ENCODE data around the gene RECQL5. TPM values are rescaled to one million over a fixed set of nuclear protein-coding genes. Genes with fewer than 3 reads are reported as not detected.
A peak's percentile ranks its signal among the peaks of the same experiment; 100 is the strongest.

RECQL5 gene
- total and polyA plus RNA-seq, 2 of the 8 experiments (the other 6 are each of a cell fraction or from before 2014, with no cell fraction given) = 15.1 to 41.1 TPM

DNA sequence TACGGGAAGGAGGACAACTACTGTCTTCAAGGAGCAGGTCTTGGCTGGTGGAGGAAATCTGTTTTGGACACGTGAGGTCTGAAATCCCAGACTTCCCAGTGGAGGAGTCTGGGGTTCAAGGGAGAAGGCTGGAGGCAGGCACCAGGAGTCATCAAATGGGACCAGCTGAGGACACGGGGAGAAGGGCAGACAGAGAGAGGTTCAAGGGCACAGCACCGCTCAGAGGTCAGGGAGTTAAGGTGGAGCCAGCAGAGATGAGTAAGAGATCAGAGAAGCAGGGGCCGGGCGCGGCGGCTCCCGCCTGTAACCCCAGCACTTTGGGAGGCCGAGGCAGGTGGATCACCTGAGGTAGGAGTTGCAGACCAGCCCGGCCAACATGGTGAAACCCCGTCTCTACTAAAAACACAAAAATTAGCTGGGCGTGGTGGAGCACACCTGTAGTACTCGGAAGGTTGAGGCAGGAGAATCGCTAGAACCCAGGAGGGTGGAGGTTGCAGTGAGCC is 44.1 kb downstream of the RECQL5 start:
- Histone ChIP-seq H4K91ac (replicated peaks; ENCODE audit: insufficient read length, low read length) (no peak overlapping the region), H3K79me1 (ENCODE audit: low read depth, low read length) (no peaks in the 10 kb centered on the region), H2BK5ac (ENCODE audit: low read depth, low read length) (no peak overlapping the region), H3K4me2 (ENCODE audit: insufficient read depth in 1 of 2, low read depth in 2 of 2, low read length in 2 of 2) (no peak overlapping the region), H2AK5ac (ENCODE audit: low read depth, low read length) (no peak overlapping the region), H2BK120ac (replicated peaks; ENCODE audit: low read depth, low read length) (no peak overlapping the region), H3K56ac (replicated peaks; ENCODE audit: insufficient read length, low read depth, low read length) (no peak overlapping the region), H3K23ac (ENCODE audit: insufficient read length) (no peak overlapping the region), H3K27ac (ENCODE audit: low read depth, low read length) (no peak overlapping the region), H4K20me1 (replicated peaks in 1 of 2; ENCODE audit: control insufficient read depth in 1 of 2, insufficient read depth in 2 of 2, low read length in 2 of 2) (peaks cover 0 to 1% of the 10 kb centered on the region in 2 experiments), H3K9ac (replicated peaks in 1 of 4; ENCODE audit: extremely low read depth in 1 of 4, low read depth in 3 of 4, low read length in 3 of 4) (no peak overlapping the region), H4K5ac (ENCODE audit: insufficient read length, low read depth, low read length) (no peak overlapping the region), H3K36me3 (ENCODE audit: control insufficient read depth in 2 of 4, insufficient read depth in 4 of 4, low read length in 3 of 4) (no peaks in the 10 kb centered on the region), H3K23me2 (ENCODE audit: low read depth, low read length) (no peaks in the 10 kb centered on the region), H2BK12ac (ENCODE audit: low read depth, low read length) (no peak overlapping the region), H2BK20ac (ENCODE audit: low read length) (no peak overlapping the region), H3K4ac (replicated peaks; ENCODE audit: insufficient read length, low read depth, low read length) (no peak overlapping the region), H3K14ac (ENCODE audit: insufficient read length) (no peak overlapping the region), H3K79me2 (ENCODE audit: control insufficient read depth in 1 of 2, insufficient read depth in 2 of 2, low read length in 2 of 2) (no peaks in the 10 kb centered on the region), H2AFZ (ENCODE audit: low read length) (no peak overlapping the region), H3K4me3 (ENCODE audit: extremely low read depth in 1 of 4, insufficient read depth in 2 of 4, low read depth in 3 of 4, low read length in 4 of 4) (no peak overlapping the region), H2BK15ac (ENCODE audit: low read length) (peak overlapping the region; percentile 61; the same call in 1 of the 2 replicates), H3K9me3 (ENCODE audit: insufficient read depth in 2 of 2, low read depth in 1 of 2, low read length in 1 of 2) (no peaks in the 10 kb centered on the region), H3K27me3 (replicated peaks in 1 of 4; ENCODE audit: control insufficient read depth in 3 of 4, extremely low read depth in 1 of 4, insufficient read depth in 3 of 4, low read length in 3 of 4) (no peaks in the 10 kb centered on the region; a peak in 2 of 7 replicates), H4K8ac (ENCODE audit: extremely low read depth, insufficient read depth, low read length) (no peak overlapping the region), H3K18ac (ENCODE audit: extremely low read depth, low read length) (no peak overlapping the region), H3K4me1 (replicated peaks in 1 of 4; ENCODE audit: control insufficient read depth in 3 of 4, insufficient read depth in 4 of 4, low read length in 3 of 4) (peaks cover 0 to 4% (median 1%) of the 10 kb centered on the region in 4 experiments; a peak in 4 of 7 replicates)
- DNase-seq (ENCODE audit: low read depth in 1 of 2, low spot score in 2 of 2) = no peak
- WGBS, 2 experiments (ENCODE audit: extremely low coverage in 1 of 2, insufficient coverage in 1 of 2, insufficient read length in 1 of 2, insufficient replicate concordance in 2 of 2, low coverage in 1 of 2, low lambda C conversion rate in 2 of 2, missing lambda C conversion rate in 1 of 2) = 81% methylated on average over 15 of the region's 15 CpGs; no CpG with 5 or more reads in 1 of the 2 experiments
- ChIA-PET POLR2A (ENCODE audit: partially characterized antibody) (interaction anchor here (0.8 to 1.8 kb wide), 5 partner anchors 11 to 139 kb away, joined by 3 to 5 read pairs (median 5); no protein-coding TSS in a partner anchor), CTCF (ENCODE audit: partially characterized antibody) (interaction anchor here (0.8 to 59.2 kb wide), 6 partner anchors 4 to 193 kb away, joined by 3 to 2200 read pairs (median 36); partner anchors contain the start of genes LLGL2, RECQL5, SAP30BP and SMIM5)
- no peak for FAIRE-seq
- TF ChIP-seq GTF2F1 (IDR thresholded peaks at IDR 0.05; ENCODE audit: borderline replicate concordance, low read depth, low read length) = no peak
- TF ChIP-seq CHD2 (IDR thresholded peaks at IDR 0.05; ENCODE audit: low read length) = no peak
- TF ChIP-seq, protein P1, sequence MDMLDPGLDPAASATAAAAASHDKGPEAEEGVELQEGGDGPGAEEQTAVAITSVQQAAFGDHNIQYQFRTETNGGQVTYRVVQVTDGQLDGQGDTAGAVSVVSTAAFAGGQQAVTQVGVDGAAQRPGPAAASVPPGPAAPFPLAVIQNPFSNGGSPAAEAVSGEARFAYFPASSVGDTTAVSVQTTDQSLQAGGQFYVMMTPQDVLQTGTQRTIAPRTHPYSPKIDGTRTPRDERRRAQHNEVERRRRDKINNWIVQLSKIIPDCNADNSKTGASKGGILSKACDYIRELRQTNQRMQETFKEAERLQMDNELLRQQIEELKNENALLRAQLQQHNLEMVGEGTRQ (IDR thresholded peaks at IDR 0.05; ENCODE audit: low read length) = no peak
- TF ChIP-seq GABPA (IDR thresholded peaks at IDR 0.05; ENCODE audit: borderline replicate concordance, insufficient read depth, low read length) = no peak
- no peak for TF ChIP-seq POLR2AphosphoS5 (IDR thresholded peaks at IDR 0.05; ENCODE audit: low read depth, low read length)
- no peak for TF ChIP-seq E2F6 (IDR thresholded peaks at IDR 0.05)
- TF ChIP-seq EZH2 (IDR thresholded peaks at IDR 0.05; ENCODE audit: low read depth, low read length, severe bottlenecking) = no peak
- TF ChIP-seq BCL11A (IDR thresholded peaks at IDR 0.05; ENCODE audit: low read depth in 2 of 2, low read length in 2 of 2) = no peak
- TF ChIP-seq CBX5 (IDR thresholded peaks at IDR 0.05; ENCODE audit: low read depth, low read length) = no peak
- TF ChIP-seq YY1 (IDR thresholded peaks at IDR 0.05; ENCODE audit: low read depth, low read length) = no peak
- TF ChIP-seq CREB1 (IDR thresholded peaks at IDR 0.05) = no peak
- TF ChIP-seq KDM5A (IDR thresholded peaks at IDR 0.05; ENCODE audit: low read length) = no peak

Data from H1 (cell line).